Fibroblast of villous mesenchyme (primary cell): Measurements from ENCODE around the gene HOXB8. TPM values are rescaled to one million over a fixed set of nuclear protein-coding genes. Genes with fewer than 3 reads are reported as not detected.

Source experiments
- DNase-seq: peaks from one replicate; pipeline ENCODE4 v3.0.0-alpha.2; 2010; ENCODE audit warnings: low read depth
- H3K4me3 ChIP-seq: 2 replicates; pipeline ENCODE4 v1.5.1; 2011; ENCODE audit warnings: low read depth, mild to moderate bottlenecking, low read length
- CTCF ChIP-seq: IDR thresholded peaks from 2 replicates; pipeline ENCODE4 v1.5.1; 2012; ENCODE audit warnings: low read depth, mild to moderate bottlenecking, low read length; ENCODE audit not compliant: insufficient read depth
- total RNA-seq: library from RNA; depleted of rRNA; stranded (reverse); fragments of >200 nt; gene quantifications from 2 replicates; pipeline ENCODE4 v1.2.3, GENCODE V29; 2012

HOXB8 gene
- total RNA-seq, 1 donor = not detected

- TF ChIP-seq CTCF = no peak
Measured at GRCh38 chr17:48597528-48597777, 17.6 kb downstream of the HOXB8 start.

GRCh38 chr17:48596735-48597527 is 18.2 kb downstream of the HOXB8 start:
- no peak for DNase-seq
- TF ChIP-seq CTCF = no peak
- H3K4me3 ChIP-seq = peak overlapping the region; percentile 56

More at GRCh38 chr17:48597528-48597777, 17.6 kb downstream of the HOXB8 start:
- DNase-seq = no peak
- peak overlapping the region; percentile 56 for H3K4me3 ChIP-seq

GRCh38 chr17:48596000-48596734 is 18.9 kb downstream of the HOXB8 start:
- no peak for DNase-seq

GRCh38 chr17:48595278-48595999 is 19.7 kb downstream of the HOXB8 start:
- no peak overlapping the region for H3K4me3 ChIP-seq
- TF ChIP-seq CTCF = no peak
- DNase-seq = no peak

More at GRCh38 chr17:48596000-48596734, 18.9 kb downstream of the HOXB8 start:
- no peak overlapping the region for H3K4me3 ChIP-seq
- no peak for TF ChIP-seq CTCF

DNA sequence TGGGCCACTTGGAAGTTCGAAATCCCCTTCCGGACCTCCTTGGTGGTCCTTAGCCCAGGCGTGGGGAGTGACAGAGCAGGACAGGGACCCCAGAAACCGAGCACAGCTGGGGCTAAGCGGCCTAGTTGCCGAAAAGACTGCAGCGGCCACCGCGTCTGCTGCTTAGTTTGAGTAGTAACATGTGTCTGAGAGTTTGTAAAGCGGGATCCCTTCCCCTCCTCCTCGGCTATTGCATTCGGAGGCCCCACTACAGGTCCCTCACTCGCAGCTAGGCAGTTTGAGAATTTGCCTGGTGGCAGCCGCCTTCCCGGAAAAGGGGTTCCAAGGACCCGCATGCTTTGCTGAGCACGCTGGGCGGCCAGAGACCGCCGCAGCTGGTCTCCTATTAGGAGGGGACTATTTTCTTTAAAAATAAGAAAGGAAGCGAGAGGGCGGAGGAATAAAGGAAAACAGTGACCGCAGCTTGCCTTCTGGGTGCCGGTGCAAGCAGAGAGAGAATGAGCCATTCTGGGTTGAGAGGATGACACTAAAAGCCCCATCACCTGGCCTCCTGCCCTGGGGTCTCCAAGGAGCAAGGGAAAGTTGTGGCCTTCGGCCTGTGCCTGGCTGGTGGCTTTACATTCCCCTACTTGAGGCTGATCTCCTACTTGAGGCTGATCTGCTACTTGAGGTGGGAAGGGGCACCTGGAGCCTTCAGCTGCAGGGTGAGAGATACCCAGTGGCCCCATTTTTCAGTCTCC is 20.4 kb downstream of the HOXB8 start:
- DNase-seq = no peak
- TF ChIP-seq CTCF = no peak
- H3K4me3 ChIP-seq = no peak overlapping the region

- peak; percentile 71 for DNase-seq
- H3K4me3 ChIP-seq = peak overlapping the region; percentile 49
- TF ChIP-seq CTCF = peak; percentile 90
Measured at GRCh38 chr17:48593840-48594537, 21.1 kb downstream of the HOXB8 start.
